ENCODE measurements around the gene TMEM107. TPM values are rescaled to one million over a fixed set of nuclear protein-coding genes. Genes with fewer than 3 reads are reported as not detected.

TMEM107 gene
- total and polyA plus RNA-seq, 10 of the 15 experiments (the other 5 are each of a cell fraction or from before 2014, with no cell fraction given): 7.9 to 38.7 (median 22.9) TPM

- ATAC-seq: no peak
- Histone ChIP-seq H3K4me1 (ENCODE audit: control insufficient read depth, insufficient read depth, low read length) (no peaks in the 10 kb centered on the region), H2AFZ (ENCODE audit: control insufficient read depth, low read depth, low read length) (no peak overlapping the region), H3K79me2 (ENCODE audit: control insufficient read depth, insufficient read depth, low read length) (peaks cover 24% of the 10 kb centered on the region), H3K36me3 (ENCODE audit: control insufficient read depth in 2 of 2, insufficient read depth in 2 of 2, low read length in 1 of 2) (peaks cover 0 to 2% of the 10 kb centered on the region in 2 experiments; a peak in 3 of 4 replicates), H3K9me3 (replicated peaks; ENCODE audit: control insufficient read depth, insufficient read depth, low read length) (no peaks in the 10 kb centered on the region), H3K27ac (ENCODE audit: control insufficient read depth, insufficient read depth) (no peak overlapping the region), H3K4me2 (ENCODE audit: control insufficient read depth, insufficient read depth) (no peak overlapping the region), H4K20me1 (ENCODE audit: control insufficient read depth, insufficient read depth) (no peaks in the 10 kb centered on the region), H3K4me3 (no peak overlapping the region), H3K9ac (ENCODE audit: control insufficient read depth, insufficient read depth, low read length) (no peak overlapping the region), H3K27me3 (replicated peaks in 1 of 2; ENCODE audit: control insufficient read depth in 2 of 2, insufficient read depth in 2 of 2, low read length in 1 of 2) (no peaks in the 10 kb centered on the region)
- in situ Hi-C loops (cut with MboI): no loop called here
- 78% methylated on average over 14 of the region's 14 CpGs for WGBS (ENCODE audit: insufficient coverage, insufficient replicate concordance, low lambda C conversion rate, missing lambda C conversion rate)
- ChIA-PET CTCF (interaction anchor here (2.1 to 3.8 kb wide), 2 partner anchors 10 to 94 kb away, joined by 9 to 21 read pairs; partner anchors contain the start of gene ALOXE3), POLR2A (interaction anchor here (3.1 to 8.1 kb wide), 5 partner anchors 10 to 83 kb away, joined by 12 to 89 read pairs (median 40); partner anchors contain the start of genes BORCS6, CTC1, PFAS and SLC25A35), RAD21 (ENCODE audit: unreplicated experiment) (interaction anchor here (2.3 to 2.7 kb wide), 2 partner anchors 9 to 11 kb away, joined by 7 to 12 read pairs; no protein-coding TSS in a partner anchor), SMC1A (ENCODE audit: uncharacterized antibody, unreplicated experiment) (interaction anchor here (0.9 to 4.7 kb wide), 6 partner anchors 10 to 87 kb away, joined by 3 to 56 read pairs (median 4); partner anchors contain the start of gene SLC25A35)
- DNase-seq (ENCODE audit: low read depth, low spot score): no peak
- FAIRE-seq: no peak
- BruUV-seq (replicated peaks): no TSS peak
- intact Hi-C loops (cut with micrococcal nuclease; ENCODE audit: unreplicated experiment): no loop called here
- TF ChIP-seq RB1 (IDR thresholded peaks at IDR 0.05; ENCODE audit: borderline replicate concordance): no peak
- no peak for TF ChIP-seq BACH1 (IDR thresholded peaks at IDR 0.05; ENCODE audit: borderline replicate concordance)
- no peak for TF ChIP-seq ZNF207 (IDR thresholded peaks at IDR 0.05; ENCODE audit: borderline replicate concordance)
- no peak for TF ChIP-seq NFXL1 (IDR thresholded peaks at IDR 0.05; ENCODE audit: borderline replicate concordance)
- TF ChIP-seq KDM1A (IDR thresholded peaks at IDR 0.05; ENCODE audit: borderline replicate concordance): no peak
- no peak for TF ChIP-seq ZNF622 (IDR thresholded peaks at IDR 0.05)
- no peak for TF ChIP-seq NR2F1 (conservative IDR thresholded peaks at IDR 0.05)
- TF ChIP-seq MAX (IDR thresholded peaks at IDR 0.05; ENCODE audit: low read depth, low read length): no peak
- TF ChIP-seq CHD4 (IDR thresholded peaks at IDR 0.05): no peak
- no peak for TF ChIP-seq PRDM15 (CRISPR knock-in tag; IDR thresholded peaks at IDR 0.05)
- no peak for TF ChIP-seq CEBPZ (IDR thresholded peaks at IDR 0.05; ENCODE audit: low read depth, low read length)
- no peak for TF ChIP-seq E2F4 (IDR thresholded peaks at IDR 0.05; ENCODE audit: low read depth, low read length)
- TF ChIP-seq CREB1 (IDR thresholded peaks at IDR 0.05; ENCODE audit: low read depth): no peak
- no peak for TF ChIP-seq IKZF2 (IDR thresholded peaks at IDR 0.05)
- TF ChIP-seq MYB (IDR thresholded peaks at IDR 0.05; ENCODE audit: borderline replicate concordance, low read depth, low read length): no peak
Measured at GRCh38 chr17:8212312-8213180, 36.4 kb upstream of the TMEM107 start.
